GM12892 (cell line): ENCODE data around the gene PLIN3.
"Not testable (repeated sequence)": the region's sequence is repeated elsewhere in the genome, so short reads cannot be mapped to it uniquely, and the experiment has no call there.

Experiments
- DNase-seq: peaks from one replicate; pipeline ENCODE4 v3.0.0; 2011; ENCODE audit not compliant: insufficient read length
- FAIRE-seq: peaks from 2 replicates; lab custom pipeline; 2011; peaks lifted over from hg19 to GRCh38; lab: Jason Lieb, UNC
- POLR2A ChIP-seq: IDR thresholded peaks from 2 replicates; pipeline ENCODE4 v1.6.1; 2011; ENCODE audit warnings: low read depth, low read length, control low read depth
- POLR2AphosphoS5 ChIP-seq: IDR thresholded peaks from 2 replicates; pipeline ENCODE4 v1.6.1; 2011; ENCODE audit warnings: low read depth, low read length, control low read depth
- TAF1 ChIP-seq: IDR thresholded peaks from 2 replicates; pipeline ENCODE4 v1.6.1; 2011; ENCODE audit warnings: low read depth, mild to moderate bottlenecking, control low read depth, low read length, borderline replicate concordance

The PLIN3 gene

GRCh38 chr19:4814625-4815425 lies 52.6 kb downstream of the PLIN3 start:
- DNase-seq (no peak), FAIRE-seq (peak; percentile 27)
- TF ChIP-seq TAF1 (no peak), POLR2A (peak; percentile 55), POLR2AphosphoS5 (0 out of 2 replicates have a peak, but pooled peaks have one; percentile 48)

GRCh38 chr19:4811328-4812131 lies 55.9 kb downstream of the PLIN3 start:
- no peak for TF ChIP-seq POLR2AphosphoS5
- DNase-seq (peak; percentile 84), FAIRE-seq (peak; percentile 96)

GRCh38 chr19:4807188-4807587 lies 60.3 kb downstream of the PLIN3 start:
- TF ChIP-seq TAF1 = no peak
- no peak for TF ChIP-seq POLR2AphosphoS5
- no peak for TF ChIP-seq POLR2A
- DNase-seq (no peak), FAIRE-seq (no peak)

GRCh38 chr19:4806384-4806783 lies 61.1 kb downstream of the PLIN3 start:
- DNase-seq = no peak
- TF ChIP-seq TAF1 (no peak), POLR2AphosphoS5 (no peak), POLR2A (no peak)
- no peak for FAIRE-seq

GRCh38 chr19:4805140-4805539 lies 62.3 kb downstream of the PLIN3 start:
- FAIRE-seq, DNase-seq: not testable (repeated sequence)

- DNase-seq = peak; percentile 60
- peak; percentile 82 for FAIRE-seq
- TF ChIP-seq TAF1 = no peak
- TF ChIP-seq POLR2A = no peak
- no peak for TF ChIP-seq POLR2AphosphoS5
Observed at GRCh38 chr19:4803736-4804695, 63.5 kb downstream of the PLIN3 start.

GRCh38 chr19:4802711-4803110 lies 64.8 kb downstream of the PLIN3 start:
- no peak for DNase-seq
- TF ChIP-seq POLR2AphosphoS5 (no peak), TAF1 (no peak)
- no peak for FAIRE-seq

GRCh38 chr19:4801085-4801619 lies 66.3 kb downstream of the PLIN3 start:
- FAIRE-seq = no peak
- TF ChIP-seq POLR2A (no peak), POLR2AphosphoS5 (no peak), TAF1 (no peak)

GRCh38 chr19:4800591-4801081 lies 66.8 kb downstream of the PLIN3 start:
- FAIRE-seq (no peak), DNase-seq (no peak)
- TF ChIP-seq POLR2A = no peak
- no peak for TF ChIP-seq TAF1
- TF ChIP-seq POLR2AphosphoS5 = no peak

More at GRCh38 chr19:4801085-4801619, 66.3 kb downstream of the PLIN3 start:
- DNase-seq = no peak

GRCh38 chr19:4795400-4795799 lies 72.1 kb downstream of the PLIN3 start:
- no peak for TF ChIP-seq POLR2AphosphoS5
- no peak for TF ChIP-seq POLR2A
- TF ChIP-seq TAF1 = no peak
- FAIRE-seq (no peak), DNase-seq (no peak)

- FAIRE-seq (no peak), DNase-seq (no peak)
- TF ChIP-seq POLR2AphosphoS5 = no peak
- no peak for TF ChIP-seq POLR2A
- TF ChIP-seq TAF1 = no peak
Observed at GRCh38 chr19:4794971-4795370, 72.5 kb downstream of the PLIN3 start.

- not testable (repeated sequence) for FAIRE-seq, DNase-seq
Observed at GRCh38 chr19:4793278-4793677, 74.2 kb downstream of the PLIN3 start.

GRCh38 chr19:4792866-4793195 lies 74.6 kb downstream of the PLIN3 start:
- FAIRE-seq, DNase-seq: not testable (repeated sequence)

- not testable (repeated sequence) for FAIRE-seq, DNase-seq
Observed at GRCh38 chr19:4792019-4792865, 75.2 kb downstream of the PLIN3 start.
